Hematopoietic multipotent progenitor cell treated with erythropoietin and hydrocortisone succinate and interleukin-3 and kit ligand, for 8 days (in vitro differentiated cells): ENCODE measurements around the gene NAPB.
"Not testable (repeated sequence)": the region's sequence is repeated elsewhere in the genome, so short reads cannot be mapped to it uniquely, and the experiment has no call there.

ENCODE experiments used
- DNase-seq: peaks from one replicate; pipeline ENCODE4 v3.0.0-alpha.2; 2015

Gene NAPB

DNA sequence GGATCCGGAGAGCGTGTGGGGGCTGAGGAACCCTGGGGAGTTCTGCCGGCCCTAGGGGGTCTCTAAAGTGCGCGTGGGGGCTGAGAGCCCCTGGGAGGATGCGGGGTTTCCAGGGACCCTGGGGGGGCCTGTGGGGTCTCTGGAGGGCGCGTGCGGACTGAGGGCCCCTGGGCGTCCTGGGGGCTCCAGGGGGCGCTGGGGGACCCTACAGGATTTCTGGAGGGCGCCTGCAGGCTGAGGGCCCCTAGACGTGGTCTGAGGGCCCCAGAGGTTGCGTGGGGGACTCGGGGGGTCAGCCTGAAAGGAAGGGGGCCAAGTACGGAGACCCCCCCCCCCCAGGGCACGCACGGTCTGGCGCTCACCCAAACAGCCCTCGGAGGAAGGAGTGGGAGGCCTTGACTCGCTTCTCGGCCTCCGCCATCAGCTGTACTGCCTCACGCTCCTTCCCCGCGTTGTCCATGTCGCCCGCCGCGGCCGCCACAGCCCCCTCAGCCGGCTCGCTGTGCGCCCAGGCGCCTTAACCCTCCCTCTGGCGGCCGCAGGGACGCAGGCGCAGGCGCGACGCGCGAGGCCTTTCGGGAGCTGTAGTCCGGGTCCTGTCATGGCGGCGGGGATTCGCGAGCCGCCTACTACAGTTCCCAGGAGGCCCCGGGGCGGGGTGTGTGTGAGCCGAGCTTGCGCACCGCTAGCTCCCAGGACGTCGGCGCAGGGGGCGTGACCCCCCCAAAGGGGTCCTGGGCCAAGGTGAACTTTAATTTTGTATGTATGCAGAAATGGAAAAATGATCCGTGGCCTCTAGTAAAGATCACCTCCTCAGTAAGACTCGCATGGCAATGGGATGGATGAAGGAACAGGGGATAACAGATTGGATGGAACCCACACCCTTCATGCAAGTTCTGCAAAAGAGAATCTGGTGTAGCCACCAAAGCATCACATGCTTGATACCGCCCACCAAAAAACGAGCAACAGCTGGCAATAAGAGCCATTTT, at the start of gene NAPB:
NAPB (minus strand) TSS at position 546 of the 989 bp plus-strand sequence; CDS start at position 460, 86 bp downstream.
- peak; percentile 91 for DNase-seq

DNA sequence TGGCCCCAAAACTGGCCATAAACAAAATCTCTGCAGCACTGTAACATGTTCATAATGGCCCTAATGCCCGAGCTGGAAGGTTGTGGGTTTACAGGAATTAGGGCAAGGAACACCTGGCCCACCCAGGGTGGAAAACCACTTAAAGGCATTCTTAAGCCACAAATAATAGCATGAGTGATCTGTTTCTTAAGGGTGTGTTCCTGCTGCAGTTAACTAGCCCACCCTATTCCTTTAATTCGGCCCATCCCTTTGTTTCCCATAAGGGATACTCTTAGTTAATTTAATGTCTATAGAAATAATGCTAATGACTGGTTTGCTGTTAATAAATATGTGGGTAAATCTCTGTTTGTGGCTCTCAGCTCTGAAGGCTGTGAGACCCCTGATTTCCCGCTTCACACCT, 45.7 kb upstream of the NAPB start:
- DNase-seq, result not testable (repeated sequence)

DNA sequence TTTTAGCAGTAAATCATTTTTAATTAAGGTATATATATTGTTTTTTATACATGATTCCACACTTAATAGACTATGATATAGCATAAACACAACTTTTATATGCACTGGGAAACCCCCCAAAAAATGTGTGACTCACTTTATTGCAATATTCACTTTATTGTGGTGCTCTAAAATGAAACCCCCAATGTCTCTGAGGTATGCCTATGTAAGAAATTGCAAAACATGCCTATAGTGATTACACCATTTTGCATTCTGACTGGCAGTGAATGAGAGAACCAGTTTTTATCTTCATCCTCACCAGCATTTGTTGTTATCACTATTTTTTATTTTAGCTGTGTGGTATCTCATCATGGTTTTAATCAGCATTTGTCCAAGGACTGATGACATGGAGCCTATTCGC, 39.9 kb upstream of the NAPB start:
- no peak for DNase-seq

DNA sequence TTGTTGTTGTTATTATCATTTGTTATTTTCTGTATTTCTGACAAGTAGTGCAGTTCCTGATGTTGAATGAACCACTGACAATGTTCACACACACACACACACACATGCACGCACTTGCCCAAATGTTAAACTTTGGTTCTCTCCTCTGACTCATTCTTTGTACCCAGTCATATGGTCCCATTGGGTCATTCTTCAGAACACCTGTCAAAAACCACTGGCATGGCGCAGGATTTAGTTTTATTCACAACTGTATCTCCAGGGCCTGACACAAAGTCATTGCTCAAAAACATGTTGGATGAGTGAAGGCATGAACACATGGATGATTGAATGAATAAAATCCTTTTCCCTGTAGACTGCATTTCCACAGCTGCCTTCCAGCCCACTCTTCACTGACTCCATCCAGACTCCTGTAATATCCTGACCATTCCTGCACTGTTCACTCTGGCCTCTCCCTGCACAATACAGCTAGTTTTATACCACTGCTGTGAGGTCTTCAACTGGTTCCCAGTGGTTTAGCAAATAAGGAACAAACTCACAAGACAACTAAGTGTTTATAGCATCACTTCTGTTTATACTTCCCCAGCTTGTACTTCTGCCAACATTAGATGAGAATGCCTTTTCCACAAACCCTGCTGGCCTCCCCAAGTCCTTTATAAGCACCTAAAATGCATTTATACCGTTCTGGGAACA, 38.3 kb upstream of the NAPB start:
- no peak for DNase-seq

DNA sequence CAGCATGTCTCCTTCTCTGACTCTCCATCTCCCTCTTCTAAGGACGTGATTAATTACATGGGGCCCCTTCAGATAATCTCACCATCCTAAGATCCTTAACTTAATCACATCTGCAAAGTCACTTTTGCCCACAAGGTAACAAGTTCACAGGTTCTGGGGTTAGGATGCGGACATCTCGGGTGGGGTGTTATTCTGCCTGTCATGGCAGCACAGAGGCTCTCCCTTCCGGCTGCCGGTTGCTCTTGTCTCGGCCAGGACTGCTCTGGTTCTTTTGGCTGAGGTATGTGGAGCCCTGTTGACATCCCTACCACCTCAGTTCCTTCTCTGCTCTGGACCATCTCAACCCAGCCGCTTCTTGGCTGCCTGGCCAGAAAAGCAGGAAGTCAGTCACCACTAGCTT, 35.6 kb upstream of the NAPB start:
- DNase-seq, result no peak

DNA sequence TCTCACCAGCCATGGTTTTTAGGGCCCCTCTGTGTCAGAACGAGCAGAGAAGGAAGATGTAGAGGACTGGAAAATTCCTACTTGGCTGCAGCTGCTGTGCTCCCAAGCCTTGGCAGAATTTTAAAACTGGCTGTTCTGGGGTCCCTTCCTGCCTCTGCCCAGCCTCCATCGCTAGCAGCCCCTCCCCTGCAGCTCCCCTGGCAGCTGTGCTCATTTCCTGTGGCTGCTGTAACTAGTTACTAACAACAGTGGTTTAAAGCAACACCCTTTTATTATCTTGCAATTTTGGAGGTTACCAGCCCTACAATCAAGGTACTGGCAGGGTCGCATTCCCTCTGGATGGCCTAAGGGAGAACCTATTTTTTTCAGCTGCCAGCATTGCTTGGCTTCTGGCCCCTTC, 35.1 kb upstream of the NAPB start:
- no peak for DNase-seq

DNA sequence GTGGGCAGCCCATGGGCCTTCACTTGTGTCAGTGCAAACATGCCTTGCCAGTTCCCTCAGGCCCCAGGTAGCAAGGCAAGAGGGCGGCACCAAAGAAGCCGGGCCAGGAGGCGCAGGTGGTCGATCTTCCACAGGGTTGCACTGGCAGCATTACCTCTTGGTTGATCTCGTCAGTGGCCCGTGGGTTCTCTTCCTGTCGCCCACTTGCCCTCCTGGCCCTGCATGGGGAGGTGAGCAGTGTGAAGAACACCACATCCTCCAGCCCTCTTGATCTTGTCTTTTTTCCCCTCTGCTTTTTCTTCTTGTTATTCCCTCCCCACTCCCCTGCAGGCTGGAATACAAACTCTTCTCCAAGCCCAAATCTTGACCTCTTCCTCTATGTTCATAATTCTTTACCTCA, 34.4 kb upstream of the NAPB start:
- no peak for DNase-seq

DNA sequence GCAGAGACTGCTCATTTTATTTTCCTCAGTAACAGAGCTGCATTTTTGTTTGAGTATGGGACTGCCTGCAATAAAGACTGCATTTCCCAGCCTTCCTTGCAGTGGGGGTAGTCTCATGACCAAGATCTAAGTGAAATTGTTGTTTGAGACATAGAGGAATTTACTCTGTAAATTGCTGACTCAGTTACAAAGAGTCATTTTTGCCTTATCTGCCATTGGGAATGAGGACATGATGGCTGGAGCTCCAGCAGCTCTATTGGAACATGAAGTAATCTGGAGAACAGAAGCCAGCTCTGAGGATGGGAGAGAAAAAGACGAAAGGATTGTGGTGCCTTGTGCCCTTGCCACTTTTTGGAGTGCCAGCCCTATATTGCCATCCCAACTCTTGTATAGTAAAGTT, 33.5 kb upstream of the NAPB start:
- DNase-seq, result no peak

DNA sequence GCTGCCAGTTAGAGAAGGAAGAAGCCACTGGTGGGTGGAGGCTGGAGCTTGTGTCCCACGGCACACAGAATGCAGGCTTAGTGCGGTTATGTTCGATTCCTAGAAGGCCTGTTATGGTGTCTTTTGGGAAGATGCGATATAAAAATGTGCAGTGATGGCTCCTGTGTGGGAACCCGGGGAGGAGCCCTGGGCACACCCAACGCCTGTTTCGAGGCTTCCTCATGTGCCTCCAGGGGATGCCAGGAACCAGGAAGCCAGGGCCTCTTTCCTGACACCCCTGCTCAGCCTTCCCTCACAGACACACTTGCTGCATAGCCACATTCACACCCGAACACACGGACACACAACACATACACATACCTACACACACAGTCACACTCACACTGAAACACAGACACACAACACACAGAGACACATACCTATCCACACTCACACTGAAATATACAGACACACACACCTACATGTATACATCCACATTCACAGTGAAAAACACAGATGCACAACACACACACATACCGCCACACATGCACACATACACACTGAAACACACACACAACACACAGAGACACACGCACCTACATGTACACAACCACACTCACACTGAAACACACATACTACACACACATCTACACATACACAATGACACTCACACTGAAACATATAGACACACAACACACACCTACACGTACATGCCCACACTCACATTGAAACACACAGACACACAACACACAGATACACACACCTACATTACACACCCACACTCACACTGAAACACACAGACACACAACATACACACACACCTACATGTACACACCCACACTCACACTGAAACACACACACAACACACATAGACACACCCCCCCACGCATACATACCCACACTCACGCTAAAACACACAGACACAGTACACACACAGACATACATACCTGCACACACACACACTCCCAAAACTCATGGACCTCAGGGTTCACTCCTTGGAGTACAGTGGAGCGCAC, 32.6 kb upstream of the NAPB start:
- no peak for DNase-seq

DNA sequence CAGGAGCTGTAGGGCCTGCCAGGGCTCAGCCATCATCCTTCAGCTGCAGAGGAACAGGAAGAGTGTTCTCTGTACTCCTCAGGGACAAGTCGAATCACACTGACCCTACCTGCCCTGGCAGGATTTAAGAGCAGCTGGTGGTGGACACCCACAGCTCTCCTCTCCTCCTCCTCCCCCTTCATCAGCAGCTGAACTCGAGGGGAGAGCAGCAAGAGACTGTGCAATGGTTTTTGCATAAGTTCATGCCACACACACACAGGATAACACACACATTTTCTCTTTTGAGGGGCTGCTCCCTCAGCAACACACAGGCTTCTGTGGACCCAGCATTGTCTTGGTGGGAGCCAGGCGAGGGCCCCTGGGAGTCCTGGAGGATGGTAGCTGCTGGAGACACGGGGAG, 31.5 kb upstream of the NAPB start, which contains the start of gene CST11:
CST11 (minus strand) TSS at position 101 of the 400 bp plus-strand sequence; CDS start at position 36, 65 bp downstream.
- no peak for DNase-seq

DNA sequence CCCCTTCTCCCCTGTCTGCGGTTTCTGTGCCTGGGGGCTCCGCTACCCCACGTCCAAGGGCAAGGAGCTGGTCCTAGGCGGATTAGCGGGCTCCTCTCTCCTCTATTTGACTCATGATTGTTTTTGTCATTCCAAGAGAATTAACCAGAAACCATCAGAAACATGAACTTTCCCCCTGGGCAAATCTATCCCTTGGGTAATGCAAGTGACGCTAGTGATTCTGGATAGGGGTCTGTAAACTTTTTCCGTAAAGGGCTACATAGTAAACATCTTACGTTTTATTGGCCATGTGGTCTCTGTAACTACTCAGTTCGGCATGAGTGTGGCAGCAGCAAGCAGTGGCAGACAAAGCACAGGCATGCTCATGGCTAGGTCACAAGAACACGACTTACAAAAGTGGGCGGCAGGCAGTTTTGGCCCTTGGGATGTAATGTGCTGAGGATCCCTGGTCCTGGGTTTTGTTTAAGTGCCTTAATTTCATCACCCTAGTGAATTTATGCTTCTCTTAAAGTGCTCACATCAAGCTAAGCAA, 30.7 kb upstream of the NAPB start:
- no peak for DNase-seq

DNA sequence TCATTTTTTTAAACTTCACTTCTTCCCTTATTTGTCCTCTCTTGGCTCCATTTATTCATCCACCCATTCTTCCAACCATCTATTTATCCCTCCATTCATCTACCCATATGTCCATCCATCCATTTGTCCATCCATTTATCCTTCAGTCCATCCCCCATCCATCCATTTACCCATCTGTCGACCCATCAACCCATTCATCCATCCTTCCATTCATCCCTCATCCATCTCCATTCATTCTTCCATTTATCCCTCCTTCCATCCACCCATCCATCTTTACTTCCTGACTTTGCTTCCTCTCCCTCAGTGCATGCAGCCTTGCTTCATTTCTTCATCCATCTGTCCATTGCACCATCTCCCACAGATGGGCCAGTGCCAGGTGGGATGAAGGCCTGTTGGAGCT, 29.6 kb upstream of the NAPB start:
- no peak for DNase-seq

DNA sequence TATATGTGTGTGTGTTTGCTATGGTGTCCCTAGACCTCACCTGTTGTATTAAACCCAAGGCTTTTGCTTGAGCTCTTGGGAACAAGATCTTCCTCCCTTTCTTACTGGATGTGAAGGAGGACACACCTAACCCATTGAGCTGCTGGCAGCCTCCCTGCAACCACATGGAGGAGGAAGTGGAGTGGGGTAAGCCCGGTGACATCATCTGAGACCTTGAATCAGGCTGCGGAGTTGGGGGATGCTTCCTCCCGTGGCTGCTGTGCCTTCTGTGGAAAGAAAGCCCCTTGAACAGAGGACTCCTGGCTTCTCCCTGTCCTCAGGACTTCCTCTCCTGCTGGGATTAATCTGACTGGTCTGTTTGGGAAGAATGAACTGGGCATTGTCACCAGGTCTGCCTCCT, 28.1 kb upstream of the NAPB start:
- DNase-seq, result no peak

DNA sequence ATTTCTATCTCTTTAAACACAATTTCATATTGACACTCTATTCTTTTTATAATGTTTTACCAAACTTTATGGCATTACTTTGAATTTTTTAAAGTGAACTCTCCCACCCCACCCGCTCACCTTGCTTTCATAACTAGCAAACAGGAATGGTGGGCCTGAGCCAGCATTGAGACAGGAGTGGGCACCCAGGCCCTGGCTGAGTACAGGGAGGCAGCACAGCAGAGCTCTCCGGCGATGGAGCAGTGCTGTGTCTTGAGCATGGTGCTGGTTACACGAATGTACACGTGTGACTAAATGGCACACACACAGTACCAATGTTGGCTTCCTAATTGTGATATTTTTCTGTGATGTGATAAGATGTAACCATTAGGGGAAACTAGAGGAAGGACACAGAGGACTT, 26.9 kb upstream of the NAPB start:
- DNase-seq, result no peak

DNA sequence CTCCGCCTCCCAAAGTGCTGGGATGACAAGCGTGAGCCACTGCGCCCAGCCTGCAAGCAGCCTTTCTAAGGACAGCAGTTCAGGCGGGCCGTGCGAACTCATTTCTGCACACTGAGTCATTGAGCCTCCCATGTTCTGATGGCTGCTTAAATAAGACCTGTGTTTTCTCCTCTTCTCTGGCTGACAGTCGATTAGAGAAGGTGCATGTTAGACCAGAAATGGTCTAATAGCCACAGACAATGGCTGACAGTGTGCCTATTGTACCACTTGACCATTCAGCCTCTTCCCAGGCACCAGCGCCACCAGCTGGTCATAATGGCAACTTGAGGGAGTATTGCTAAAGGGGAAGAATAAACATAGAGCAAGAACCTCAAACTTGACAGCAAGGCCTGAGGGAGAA, 25.2 kb upstream of the NAPB start:
- DNase-seq, result peak; percentile 65

DNA sequence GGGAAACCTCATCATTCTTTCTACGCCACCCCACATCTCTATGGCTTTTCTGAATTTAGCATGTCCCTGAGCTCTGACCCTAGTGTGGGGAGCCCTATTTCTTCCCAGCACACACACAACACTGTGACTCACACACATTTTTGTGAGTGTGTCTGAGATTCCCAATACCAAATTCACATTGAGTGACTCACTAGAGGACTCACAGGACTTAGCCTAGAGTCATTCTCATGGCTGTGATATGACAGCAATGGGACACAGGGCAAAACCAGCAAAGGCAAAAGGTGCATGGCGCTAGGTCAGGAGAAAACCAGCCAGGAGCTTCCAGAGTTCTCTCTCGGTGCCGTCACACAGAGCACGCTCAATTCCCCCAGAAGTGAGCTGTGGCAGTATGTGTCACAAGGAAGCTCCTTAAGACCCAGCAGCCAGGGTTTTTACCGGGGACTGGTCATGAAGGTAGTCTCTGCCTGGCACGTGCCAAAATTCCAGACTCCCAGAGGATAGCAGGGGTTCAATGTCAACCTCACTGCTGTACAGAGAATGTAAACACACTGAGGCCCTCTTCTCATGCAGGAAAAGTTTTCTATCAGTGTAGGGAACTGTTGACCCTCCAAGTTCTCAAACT, 24.4 kb upstream of the NAPB start:
- no peak for DNase-seq

DNA sequence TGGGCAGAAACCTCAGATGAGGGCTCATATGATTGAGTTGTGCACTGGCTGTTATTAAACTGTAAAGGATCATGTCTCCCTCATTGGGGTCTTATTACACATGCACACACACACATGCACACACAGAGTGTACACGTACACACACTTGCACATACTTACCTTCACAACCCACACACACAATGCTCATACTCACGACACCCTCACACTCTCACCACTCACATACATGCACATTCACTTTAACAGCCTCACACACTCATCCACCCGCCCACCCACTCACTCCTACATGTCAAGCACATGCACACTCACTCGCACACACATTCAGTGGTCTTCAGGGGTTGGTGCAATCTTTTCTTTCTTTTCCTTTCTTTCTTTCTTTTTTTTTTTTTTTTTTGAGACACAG, 23.6 kb upstream of the NAPB start:
- DNase-seq, result no peak

DNA sequence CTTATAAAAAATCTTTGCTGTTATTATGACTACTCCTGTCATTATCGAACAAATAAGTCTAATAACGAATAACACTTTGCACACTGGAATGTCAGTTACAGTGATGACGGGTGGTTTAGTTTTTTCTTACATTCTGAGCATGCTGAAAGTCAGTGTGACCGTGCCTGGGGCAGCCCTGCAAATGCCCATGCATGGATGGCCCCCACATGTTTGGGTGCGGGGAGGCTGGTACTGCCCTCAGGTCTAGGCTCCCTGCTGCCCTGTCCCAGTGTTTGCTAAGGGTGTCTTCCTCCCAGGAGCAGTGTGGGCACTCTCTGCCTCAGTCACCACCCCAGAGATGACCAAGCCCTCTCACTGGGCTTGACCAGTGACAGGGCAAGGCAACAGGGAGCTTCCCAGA, 21.1 kb upstream of the NAPB start:
- no peak for DNase-seq

DNA sequence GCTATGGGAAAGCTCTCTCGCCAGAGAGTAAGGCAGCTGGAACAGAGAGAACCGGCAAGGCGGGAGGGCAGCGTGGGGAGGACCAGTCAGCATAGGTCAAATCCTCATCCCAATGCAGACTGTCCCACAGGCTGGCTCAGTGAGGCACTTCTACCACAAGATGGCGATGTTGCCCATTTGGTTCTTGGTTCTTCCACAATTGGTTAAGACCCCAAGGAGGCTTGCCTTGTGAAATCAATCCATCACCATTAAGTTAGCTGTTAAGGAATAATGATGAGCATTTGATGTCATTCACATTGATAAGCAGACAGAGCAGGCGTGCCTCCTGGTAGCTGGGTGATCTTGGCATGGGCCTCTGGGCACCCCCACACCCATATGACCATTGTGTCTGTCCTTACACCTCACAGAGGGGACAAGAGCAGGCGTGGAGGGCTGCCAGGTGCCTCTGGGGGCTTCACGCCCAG, 20.6 kb upstream of the NAPB start:
- DNase-seq, result peak; percentile 76

DNA sequence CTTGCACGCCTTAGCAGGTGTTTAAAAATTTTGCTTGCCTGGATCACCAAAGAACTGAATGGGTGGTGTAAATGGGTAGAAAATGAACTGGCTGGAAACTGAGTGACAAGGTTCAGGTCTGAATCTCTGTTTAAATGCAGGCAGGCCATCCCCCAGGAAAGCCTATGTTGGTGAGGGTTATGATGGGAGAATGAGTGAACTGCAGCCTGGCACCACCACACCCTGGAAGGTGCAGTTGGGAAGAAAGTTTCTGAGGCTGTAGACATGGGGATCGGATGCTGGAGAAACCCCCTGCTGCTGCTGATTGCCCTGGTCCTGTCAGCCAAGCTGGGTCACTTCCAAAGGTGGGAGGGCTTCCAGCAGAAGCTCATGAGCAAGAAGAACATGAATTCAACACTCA, 18.7 kb upstream of the NAPB start:
- no peak for DNase-seq

DNA sequence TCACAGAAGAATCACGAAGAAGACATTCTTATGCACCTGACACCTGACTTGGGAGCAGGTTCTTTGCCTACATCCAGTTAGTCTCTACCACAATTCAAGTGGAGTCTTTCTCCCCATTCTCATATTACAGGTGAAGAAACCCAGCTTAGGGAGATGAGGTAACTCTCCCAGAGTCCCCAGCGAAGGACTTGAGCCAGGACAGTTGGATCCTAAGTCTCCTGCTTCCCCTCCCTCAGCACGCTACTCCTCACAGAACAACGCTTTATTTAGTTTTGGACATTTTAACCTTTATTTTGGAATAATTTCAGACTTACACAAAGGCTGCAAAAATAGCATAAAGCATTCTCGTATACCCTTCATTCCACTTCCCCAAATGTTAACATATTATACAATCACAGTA, 17.4 kb upstream of the NAPB start:
- DNase-seq, result no peak
